GM12878 (cell line): Measurements from ENCODE around the gene TMEM26. TPM values are rescaled to one million over a fixed set of nuclear protein-coding genes. Genes with fewer than 3 reads are reported as not detected.

Experiments
- ATAC-seq: fragments of 200-7000 bp; cut with Tn5 transposase; 3 replicates; pipeline ENCODE4 v1.9.1; 2020; ENCODE audit warnings: mild to moderate bottlenecking, moderate library complexity
- BruUV-seq: library from RNA; stranded (reverse); fragments of 400-500 nt; replicated peaks from 2 replicates; lab custom pipeline; 2021; lab: Mats Ljungman, UMichigan
- CTCF ChIA-PET: fragments of 300-600 bp; sonication (Branson Sonifier 250); formaldehyde crosslinking; extraction: SDS; loops from one replicate; lab custom pipeline; 2021; ENCODE audit warnings: inconsistent platforms; lab: Yijun Ruan, JAX
- POLR2A ChIA-PET: fragments of 350-600 bp; formaldehyde crosslinking; extraction: SDS; loops from one replicate; lab custom pipeline; 2021; ENCODE audit warnings: inconsistent platforms; lab: Charles Lee
- RAD21 ChIA-PET: fragments of 300-600 bp; sonication (Branson Sonifier 250); formaldehyde crosslinking; loops from one replicate; lab custom pipeline; 2023; ENCODE audit warnings: antibody characterized with exemption; ENCODE audit not compliant: unreplicated experiment; lab: Charles Lee
- SMC1A ChIA-PET: fragments of 300-600 bp; sonication (Branson Sonifier 250); formaldehyde crosslinking; loops from one replicate; lab custom pipeline; 2023; ENCODE audit not compliant: unreplicated experiment, uncharacterized antibody; lab: Charles Lee
- DNase-seq: peaks from one replicate; pipeline ENCODE4 v3.0.0-alpha.2; 2011; ENCODE audit warnings: low read depth, low spot score
- FAIRE-seq: peaks from 3 replicates; lab custom pipeline; 2011; peaks lifted over from hg19 to GRCh38; lab: Jason Lieb, UNC
- H2AFZ ChIP-seq: 2 replicates; pipeline ENCODE4 v1.6.0; 2011; ENCODE audit warnings: low read depth, low read length, control low read depth; ENCODE audit not compliant: control insufficient read depth
- H3K27ac ChIP-seq: 2 replicates; pipeline ENCODE4 v1.5.1; 2011; ENCODE audit warnings: control low read depth; ENCODE audit not compliant: control insufficient read depth, insufficient read depth
- H3K27me3 ChIP-seq, 2 experiments: replicated peaks in 1 of 2; 2 replicates each; pipeline versions ENCODE4 v1.6.0 to v1.6.1; 2011; ENCODE audit warnings: low read length in 1 of 2; ENCODE audit not compliant: control insufficient read depth in 2 of 2, insufficient read depth in 2 of 2
- H3K36me3 ChIP-seq, 2 experiments: 2 replicates each; pipeline ENCODE4 v1.5.1; 2011; ENCODE audit warnings: low read length in 1 of 2; ENCODE audit not compliant: control insufficient read depth in 2 of 2, insufficient read depth in 2 of 2
- H3K4me1 ChIP-seq: 2 replicates; pipeline ENCODE4 v1.6.1; 2011; ENCODE audit warnings: mild to moderate bottlenecking, low read length, moderate library complexity, mixed read lengths; ENCODE audit not compliant: control insufficient read depth, insufficient read depth
- H3K4me2 ChIP-seq: 2 replicates; pipeline ENCODE4 v1.6.0; 2011; ENCODE audit warnings: control low read depth; ENCODE audit not compliant: control insufficient read depth, insufficient read depth
- H3K4me3 ChIP-seq: fragments of 200-600 bp; sonication (generic); 2 replicates; pipeline ENCODE4 v1.5.1; 2016
- H3K79me2 ChIP-seq: 2 replicates; pipeline ENCODE4 v1.6.0; 2011; ENCODE audit warnings: low read length; ENCODE audit not compliant: control insufficient read depth, insufficient read depth
- H3K9ac ChIP-seq: 2 replicates; pipeline ENCODE4 v1.8.0; 2011; ENCODE audit warnings: low read length, control low read depth, mixed read lengths; ENCODE audit not compliant: control insufficient read depth, insufficient read depth
- H3K9me3 ChIP-seq: replicated peaks from 3 replicates; pipeline ENCODE4 v1.5.1; 2011; ENCODE audit warnings: mild to moderate bottlenecking, low read length; ENCODE audit not compliant: control insufficient read depth, insufficient read depth
- H4K20me1 ChIP-seq: 2 replicates; pipeline ENCODE4 v1.6.0; 2011; ENCODE audit not compliant: control insufficient read depth, insufficient read depth
- CBX3 ChIP-seq: fragments of 200-600 bp; sonication (generic); IDR thresholded peaks from 2 replicates; pipeline ENCODE4 v1.6.1; 2016; ENCODE audit warnings: low read depth, borderline replicate concordance
- CREB1 ChIP-seq: IDR thresholded peaks from 2 replicates; pipeline ENCODE4 v1.6.1; 2012; ENCODE audit warnings: low read depth, mild to moderate bottlenecking, inconsistent platforms
- EED ChIP-seq: sonication (generic); IDR thresholded peaks from 2 replicates; pipeline ENCODE4 v1.6.1; 2016; ENCODE audit warnings: antibody characterized with exemption, low read depth
- EZH2 ChIP-seq: IDR thresholded peaks from 2 replicates; pipeline ENCODE4 v1.6.1; 2012; ENCODE audit warnings: low read depth, mild to moderate bottlenecking, control low read depth, inconsistent platforms, low read length, borderline replicate concordance; ENCODE audit not compliant: control insufficient read depth
- IKZF2 ChIP-seq, 2 experiments: fragments of 450-650 bp; IDR thresholded peaks; 2 replicates each; pipeline ENCODE4 v1.6.1; 2017; ENCODE audit warnings: mild to moderate bottlenecking in 2 of 2, moderate library complexity in 2 of 2
- KAT2A ChIP-seq: conservative IDR thresholded peaks from 2 replicates; pipeline ENCODE4 v1.6.1; 2011; ENCODE audit warnings: low read depth, low read length; ENCODE audit not compliant: control insufficient read depth
- KDM1A ChIP-seq: fragments of 200-600 bp; sonication (generic); IDR thresholded peaks from 2 replicates; pipeline ENCODE4 v1.6.1; 2016; ENCODE audit warnings: borderline replicate concordance
- NR2F1 ChIP-seq: fragments of 450-650 bp; conservative IDR thresholded peaks from 2 replicates; pipeline ENCODE4 v1.6.1; 2017; ENCODE audit warnings: mild to moderate bottlenecking
- PAX5 ChIP-seq: IDR thresholded peaks from 2 replicates; pipeline ENCODE4 v1.6.1; 2011; ENCODE audit warnings: low read depth, low read length, borderline replicate concordance
- PAX8 ChIP-seq: fragments of 450-650 bp; IDR thresholded peaks from 2 replicates; pipeline ENCODE4 v1.6.1; 2017; ENCODE audit warnings: mild to moderate bottlenecking, moderate library complexity
- RFX5 ChIP-seq: IDR thresholded peaks from 2 replicates; pipeline ENCODE4 v1.6.1; 2011; ENCODE audit warnings: low read depth, low read length, improper control_type of control experiment
- SMARCA5 ChIP-seq: fragments of 450-650 bp; IDR thresholded peaks from 2 replicates; pipeline ENCODE4 v1.6.1; 2017; ENCODE audit warnings: mild to moderate bottlenecking
- TCF7 ChIP-seq: IDR thresholded peaks from 2 replicates; pipeline ENCODE4 v1.6.1; 2014; ENCODE audit warnings: antibody characterized with exemption, borderline replicate concordance
- ZBTB11 ChIP-seq: fragments of 450-650 bp; formaldehyde crosslinking; IDR thresholded peaks from 2 replicates; pipeline ENCODE4 v1.5.0; 2022; ENCODE audit warnings: mild to moderate bottlenecking, missing genetic modification characterization
- ZNF24 ChIP-seq: fragments of 450-650 bp; IDR thresholded peaks from 2 replicates; pipeline ENCODE4 v1.6.1; 2017; ENCODE audit warnings: antibody characterized with exemption, mild to moderate bottlenecking
- WGBS: methylation state at CpG from one replicate; pipeline ENCODE4 v1.1.6; 2016; ENCODE audit warnings: low lambda C conversion rate; ENCODE audit not compliant: insufficient replicate concordance, insufficient coverage; ENCODE audit errors: missing lambda C conversion rate; 5-methylcytosine and 5-hydroxymethylcytosine counted together
- in situ Hi-C: fragments of 300-500 bp; cut with MboI; formaldehyde crosslinking; loops from 9 replicates; pipeline ENCODE4 v1.14.3; 2018; ENCODE audit warnings: mixed read lengths
- intact Hi-C: fragments of 100-400 bp; cut with micrococcal nuclease; formaldehyde crosslinking; loops from one replicate; pipeline ENCODE4 v1.14.2; 2022; ENCODE audit not compliant: unreplicated experiment
- polyA plus RNA-seq, 11 experiments: library from polyadenylated mRNA; depleted of rRNA in 4 of 11; unstranded in 6 of 11; stranded (reverse) in 5 of 11; fragments of >200 nt; fragmentation: Nextera tagmentation in 4 of 11; fragmentation: Illumina TruSeq in 1 of 11; extraction: Ambion mirVana in 4 of 11; extraction: Trizol in 1 of 11; gene quantifications; 1 replicate in 1 of 11; 2 replicates in 10 of 11; pipeline versions ENCODE4 v1.2.1 to v1.2.3, GENCODE V29; 2011 to 2016; ENCODE audit warnings: inconsistent platforms in 2 of 11, missing spikeins in 2 of 11, low read depth in 1 of 11
- total RNA-seq, 4 experiments: library from RNA; depleted of rRNA in 3 of 4; stranded (reverse); fragments of >200 nt in 3 of 4; fragmentation: Illumina TruSeq in 1 of 4; extraction: Trizol in 1 of 4; gene quantifications; 2 replicates each; pipeline versions ENCODE4 v1.2.1 to v1.2.3, GENCODE V29; 2013 to 2021
- TF ChIP-seq, protein P1 (sequence below): fragments of 450-650 bp; IDR thresholded peaks from 2 replicates; pipeline ENCODE4 v1.6.1; 2017; ENCODE audit warnings: borderline replicate concordance

Gene TMEM26
- total and polyA plus RNA-seq, 10 of the 15 experiments (the other 5 are each of a cell fraction or from before 2014, with no cell fraction given): not detected

DNA sequence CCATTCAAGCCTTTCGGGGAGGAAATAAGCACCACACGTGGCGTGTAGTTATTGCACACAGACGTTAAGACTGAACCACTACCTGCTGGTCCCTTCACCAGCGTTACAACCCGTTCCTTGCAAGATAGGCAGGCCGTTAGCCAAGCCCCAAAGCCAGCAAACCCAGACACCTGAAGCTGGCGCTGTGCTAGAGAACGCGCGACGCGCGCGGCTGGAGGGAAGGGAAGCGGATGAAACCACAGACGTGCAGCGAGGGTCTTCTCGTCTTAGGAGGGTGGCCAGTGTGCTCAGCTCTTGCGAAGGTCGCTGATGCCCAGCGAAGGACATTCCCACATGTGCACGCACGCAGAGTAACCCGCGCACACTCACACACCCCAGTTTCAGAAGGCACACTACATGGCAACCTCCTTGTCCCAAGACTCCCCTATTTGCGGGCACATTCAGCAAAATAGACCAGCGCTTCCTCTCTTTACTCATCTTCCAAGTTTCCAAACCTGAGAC, 980 bp downstream of the TMEM26 start:
- SMC1A ChIA-PET: no interaction called here
- Histone ChIP-seq H3K4me2 (no peak overlapping the region), H3K9ac (no peak overlapping the region), H3K79me2 (no peaks in the 10 kb centered on the region), H3K27me3 (peaks cover 2 to 4% of the 10 kb centered on the region in 2 experiments; a peak in 3 of 4 replicates), H3K27ac (no peak overlapping the region), H3K36me3 (no peaks in the 10 kb centered on the region), H3K4me3 (no peak overlapping the region), H4K20me1 (no peaks in the 10 kb centered on the region), H3K9me3 (no peaks in the 10 kb centered on the region), H3K4me1 (no peaks in the 10 kb centered on the region), H2AFZ (no peak overlapping the region)
- 21% methylated on average over 18 of the region's 28 CpGs for WGBS
- RAD21 ChIA-PET: no interaction called here
- in situ Hi-C loops: no loop called here
- POLR2A ChIA-PET: no interaction called here
- ATAC-seq (no peak), FAIRE-seq (no peak), DNase-seq (no peak)
- BruUV-seq: no TSS peak
- TF ChIP-seq ZNF24 (no peak), CREB1 (no peak), IKZF2 (IDR thresholded peaks at IDR 0.05) (no peak), EED (no peak), NR2F1 (no peak), KAT2A (no peak), TCF7 (no peak)
- CTCF ChIA-PET: no interaction called here
- intact Hi-C loops: no loop called here

DNA sequence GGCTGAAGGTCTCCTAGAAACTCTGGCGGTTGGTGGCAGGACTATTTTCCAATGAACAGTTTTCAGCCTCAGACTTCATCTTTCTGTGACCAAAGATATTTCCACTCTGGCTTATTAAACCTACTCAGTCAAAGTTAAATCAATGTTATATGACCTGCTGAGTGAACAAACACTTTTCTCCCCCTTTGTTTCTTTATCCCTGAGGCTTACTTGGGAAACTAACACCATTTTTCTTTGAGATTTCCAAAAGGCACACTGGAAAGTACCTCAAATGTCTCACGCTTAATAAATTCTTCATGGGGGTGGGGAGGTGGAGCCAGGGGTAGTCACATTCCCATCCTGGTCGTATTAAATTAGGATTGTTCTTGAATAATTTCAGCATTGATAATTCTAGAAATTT, 1.8 kb downstream of the TMEM26 start:
- in situ Hi-C loops (no loop called here), intact Hi-C loops (no loop called here)
- H3K27ac ChIP-seq: no peak overlapping the region
- no peaks in the 10 kb centered on the region for H3K79me2 ChIP-seq
- ChIA-PET CTCF (no interaction called here), RAD21 (no interaction called here), SMC1A (no interaction called here), POLR2A (no interaction called here)
- peaks cover 2 to 4% of the 10 kb centered on the region in 2 experiments; a peak in 2 of 4 replicates for H3K27me3 ChIP-seq
- no peaks in the 10 kb centered on the region for H4K20me1 ChIP-seq
- DNase-seq (no peak), ATAC-seq (no peak), FAIRE-seq (no peak)
- no peak overlapping the region for H3K4me3 ChIP-seq
- H3K36me3 ChIP-seq: no peaks in the 10 kb centered on the region
- no peak overlapping the region for H3K9ac ChIP-seq
- H3K9me3 ChIP-seq: no peaks in the 10 kb centered on the region
- BruUV-seq: no TSS peak
- H3K4me1 ChIP-seq: no peaks in the 10 kb centered on the region
- no peak overlapping the region for H3K4me2 ChIP-seq
- 46% methylated on average over 3 of the region's 3 CpGs for WGBS
- H2AFZ ChIP-seq: no peak overlapping the region
- TF ChIP-seq, protein P1, sequence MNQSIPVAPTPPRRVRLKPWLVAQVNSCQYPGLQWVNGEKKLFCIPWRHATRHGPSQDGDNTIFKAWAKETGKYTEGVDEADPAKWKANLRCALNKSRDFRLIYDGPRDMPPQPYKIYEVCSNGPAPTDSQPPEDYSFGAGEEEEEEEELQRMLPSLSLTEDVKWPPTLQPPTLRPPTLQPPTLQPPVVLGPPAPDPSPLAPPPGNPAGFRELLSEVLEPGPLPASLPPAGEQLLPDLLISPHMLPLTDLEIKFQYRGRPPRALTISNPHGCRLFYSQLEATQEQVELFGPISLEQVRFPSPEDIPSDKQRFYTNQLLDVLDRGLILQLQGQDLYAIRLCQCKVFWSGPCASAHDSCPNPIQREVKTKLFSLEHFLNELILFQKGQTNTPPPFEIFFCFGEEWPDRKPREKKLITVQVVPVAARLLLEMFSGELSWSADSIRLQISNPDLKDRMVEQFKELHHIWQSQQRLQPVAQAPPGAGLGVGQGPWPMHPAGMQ: no peak
- TF ChIP-seq PAX5: no peak
- TF ChIP-seq PAX8: no peak
- TF ChIP-seq CBX3: no peak
- TF ChIP-seq EZH2: no peak
- TF ChIP-seq RFX5: no peak
- TF ChIP-seq SMARCA5: no peak
- TF ChIP-seq ZBTB11: no peak
- no peak for TF ChIP-seq KDM1A
